ENCODE data around the gene AP3D1.

GRCh38 chr19:2111425-2111824 is 39.9 kb downstream of the AP3D1 start:
- TF ChIP-seq CTCF (IDR thresholded peaks at IDR 0.05 in 4 of 5, conservative IDR thresholded peaks at IDR 0.05 in 1 of 5) (no peak), POLR2A (IDR thresholded peaks at IDR 0.05) (no peak)
